Measurements from ENCODE around the gene KYNU.
"Not testable (repeated sequence)": the region's sequence is repeated elsewhere in the genome, so short reads cannot be mapped to it uniquely, and the experiment has no call there.

Gene KYNU

GRCh38 chr2:142871396-142871795 is 6.1 kb upstream of the KYNU start:
- DNase-seq (ENCODE audit: low read depth) = no peak

DNA sequence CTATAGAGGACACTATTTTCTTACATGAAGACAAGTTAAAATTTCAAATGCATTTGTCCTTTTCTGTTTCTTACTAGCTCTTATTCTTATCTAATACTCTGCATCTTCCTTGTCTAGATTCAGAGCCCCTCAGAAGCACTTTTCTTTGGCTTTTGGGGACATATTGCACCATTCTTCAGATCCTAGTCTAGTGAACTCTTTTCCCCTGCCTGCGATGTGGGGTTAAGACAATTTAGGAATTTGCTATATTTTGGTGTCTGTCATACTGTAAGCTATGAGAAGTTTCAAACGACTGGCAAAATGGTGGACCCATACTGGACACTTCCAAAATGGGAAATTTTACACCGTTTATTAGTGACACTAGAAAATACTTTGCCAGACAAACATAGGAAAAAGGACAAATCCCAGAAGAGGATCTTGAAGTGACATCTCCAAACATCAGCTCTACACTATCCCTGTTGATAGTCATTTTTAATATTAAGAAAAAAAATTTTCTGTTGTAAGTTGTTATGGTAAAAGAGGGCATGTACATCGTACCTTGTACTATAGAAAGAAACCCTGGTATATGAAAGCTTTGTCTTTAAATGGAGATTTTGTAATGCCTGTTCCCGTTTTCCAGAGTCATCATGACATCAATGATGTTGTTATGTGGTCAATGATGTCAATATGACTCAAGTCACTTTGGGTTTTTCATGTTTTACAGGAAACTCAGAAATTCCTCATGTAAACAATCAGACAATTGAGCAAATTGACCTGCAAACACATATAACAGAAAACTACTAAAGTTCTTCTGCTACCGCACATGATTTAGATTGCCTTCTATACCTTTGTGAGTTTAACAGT is 4.4 kb upstream of the KYNU start:
- no peak for DNase-seq (ENCODE audit: low read depth)

- no peak for DNase-seq (ENCODE audit: low read depth)
These were observed 3.6 kb upstream of the KYNU start for GRCh38 chr2:142873831-142874287.

DNA sequence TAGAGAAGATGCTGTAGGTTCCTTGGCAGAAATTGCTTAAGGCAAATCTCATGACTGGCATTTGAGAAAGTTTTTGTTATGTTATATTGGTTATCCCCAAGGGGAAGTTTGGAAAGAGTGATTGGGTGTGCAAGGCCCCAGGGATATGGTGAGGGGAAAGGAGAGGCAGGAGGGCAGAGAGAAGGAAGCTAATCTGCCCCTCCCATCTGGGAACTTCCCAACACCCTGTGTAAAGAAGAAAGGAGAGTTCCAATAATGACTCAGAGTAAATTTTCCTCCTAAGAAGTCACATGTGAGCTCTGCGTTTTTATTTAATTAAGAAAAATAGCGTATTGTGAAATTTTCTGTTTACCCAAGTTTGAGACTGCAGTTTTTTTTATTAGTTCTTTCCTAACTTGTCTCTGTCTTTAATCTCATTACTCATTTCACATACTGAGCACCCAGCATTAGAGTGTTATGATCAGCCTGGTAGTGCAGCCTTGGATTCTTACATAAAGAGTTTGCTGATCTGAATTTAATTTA is 3.1 kb upstream of the KYNU start:
- DNase-seq (ENCODE audit: low read depth) = no peak

DNA sequence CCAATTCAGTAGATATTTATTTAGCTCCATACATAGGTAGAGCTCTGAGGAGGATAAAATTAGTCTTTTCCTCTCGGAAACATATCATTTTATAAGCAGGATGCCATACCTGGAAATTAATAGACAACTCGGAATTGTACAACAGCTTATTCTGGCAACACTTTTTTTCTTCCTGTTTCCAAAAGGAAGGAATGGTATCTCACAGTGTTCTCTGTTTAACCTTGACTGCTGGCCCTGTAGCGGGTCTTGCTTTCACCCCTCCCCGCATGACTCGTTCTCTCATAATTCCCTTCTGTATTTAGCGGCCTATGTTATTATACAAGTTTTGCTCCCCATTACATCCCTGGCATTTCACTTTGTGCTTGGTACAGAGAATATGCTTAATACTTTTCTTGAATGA is 2.5 kb upstream of the KYNU start:
- no peak for DNase-seq (ENCODE audit: low read depth)

DNA sequence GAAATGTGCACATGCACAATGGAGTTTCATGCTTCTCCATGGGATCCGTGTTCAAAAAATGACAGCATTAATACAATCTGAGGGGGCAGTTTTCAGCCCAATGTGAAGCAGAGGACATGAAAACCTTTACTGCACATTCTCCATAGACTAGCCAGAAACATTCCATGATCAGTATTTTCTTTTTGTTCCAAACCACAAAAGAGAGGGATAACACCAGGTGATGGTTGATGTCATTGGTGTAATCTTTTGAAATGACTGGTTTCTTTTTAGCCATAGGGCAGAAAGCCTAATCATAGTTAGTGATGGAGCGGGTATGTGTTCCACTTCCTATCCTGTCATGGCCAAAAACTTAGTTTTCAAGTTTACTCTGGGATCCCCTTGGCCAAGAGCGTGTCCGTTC is 1.8 kb upstream of the KYNU start:
- DNase-seq (ENCODE audit: low read depth) = no peak

- no peak for DNase-seq (ENCODE audit: low read depth)
These were observed 1.0 kb upstream of the KYNU start for GRCh38 chr2:142876423-142876822.

GRCh38 chr2:142878031-142878678 is 691 bp downstream of the KYNU start:
- no peak for DNase-seq (ENCODE audit: low read depth)

- DNase-seq (ENCODE audit: low read depth) = no peak
These were observed 1.7 kb downstream of the KYNU start for GRCh38 chr2:142879151-142879550.

DNA sequence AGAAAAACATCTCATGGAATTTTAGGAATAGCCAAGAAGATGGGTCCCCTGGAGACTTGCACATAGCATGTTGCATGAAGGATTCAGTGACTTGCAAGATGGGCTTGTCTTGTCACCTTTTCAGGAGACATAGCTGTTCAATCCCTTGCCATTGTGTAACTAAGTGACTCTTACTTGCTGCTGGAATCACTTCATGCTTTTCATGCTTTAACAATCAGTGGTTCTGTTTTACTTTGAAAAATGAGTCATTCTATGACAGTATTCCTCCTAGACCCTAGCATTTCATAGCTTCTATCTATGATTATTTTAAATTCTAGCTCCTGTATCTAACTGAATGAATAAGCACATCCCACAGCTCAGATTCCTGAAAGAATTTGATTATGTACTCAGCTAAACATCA is 2.8 kb downstream of the KYNU start:
- no peak for DNase-seq (ENCODE audit: low read depth)

- DNase-seq (ENCODE audit: low read depth) = no peak
These were observed 4.2 kb downstream of the KYNU start for GRCh38 chr2:142881619-142882018.

DNA sequence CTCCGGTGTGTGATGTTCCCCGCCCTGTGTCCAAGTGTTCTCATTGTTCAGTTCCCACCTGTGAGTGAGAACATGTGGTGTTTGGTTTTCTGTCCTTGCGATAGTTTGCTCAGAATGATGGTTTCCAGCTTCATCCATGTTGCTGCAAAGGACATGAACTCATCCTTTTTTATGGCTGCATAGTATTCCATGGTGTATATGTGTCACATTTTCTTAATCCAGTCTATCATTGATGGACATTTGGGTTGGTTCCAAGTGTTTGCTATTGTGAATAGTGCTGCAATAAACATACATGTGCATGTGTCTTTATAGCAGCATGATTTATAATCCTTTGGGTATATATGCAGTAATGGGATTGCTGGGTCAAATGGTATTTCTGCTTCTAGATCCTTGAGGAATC is 5.0 kb downstream of the KYNU start:
- DNase-seq (ENCODE audit: low read depth) = not testable (repeated sequence)

GRCh38 chr2:142883526-142883925 is 6.1 kb downstream of the KYNU start:
- no peak for DNase-seq (ENCODE audit: low read depth)

- no peak for DNase-seq (ENCODE audit: low read depth)
These were observed 8.1 kb downstream of the KYNU start for GRCh38 chr2:142885543-142885942.

- DNase-seq (ENCODE audit: low read depth) = no peak
These were observed 15.3 kb downstream of the KYNU start for GRCh38 chr2:142892715-142893114.

DNA sequence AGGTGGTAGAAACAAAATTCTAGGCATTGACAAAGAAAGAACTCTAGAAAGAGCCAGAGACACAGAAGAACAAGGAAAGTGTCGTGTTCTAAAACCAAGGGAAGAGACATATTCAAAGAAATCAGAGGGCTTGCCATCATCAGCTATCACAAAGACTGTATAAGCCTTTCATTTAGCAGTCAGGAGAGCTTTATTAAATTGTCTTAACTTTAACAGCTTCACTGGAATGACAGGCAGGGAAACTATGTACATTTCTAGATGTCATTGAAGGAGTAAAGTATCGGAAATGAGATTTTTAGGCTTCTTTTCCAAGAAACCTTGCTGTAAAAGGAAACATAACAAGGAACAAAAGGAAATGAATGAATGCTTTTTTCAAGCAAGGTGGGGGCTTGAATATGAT is 15.8 kb downstream of the KYNU start:
- no peak for DNase-seq (ENCODE audit: low read depth)

- DNase-seq (ENCODE audit: low read depth) = no peak
These were observed 20.3 kb downstream of the KYNU start for GRCh38 chr2:142897807-142898206.

GRCh38 chr2:142900327-142900726 is 22.9 kb downstream of the KYNU start:
- not testable (repeated sequence) for DNase-seq (ENCODE audit: low read depth)

DNA sequence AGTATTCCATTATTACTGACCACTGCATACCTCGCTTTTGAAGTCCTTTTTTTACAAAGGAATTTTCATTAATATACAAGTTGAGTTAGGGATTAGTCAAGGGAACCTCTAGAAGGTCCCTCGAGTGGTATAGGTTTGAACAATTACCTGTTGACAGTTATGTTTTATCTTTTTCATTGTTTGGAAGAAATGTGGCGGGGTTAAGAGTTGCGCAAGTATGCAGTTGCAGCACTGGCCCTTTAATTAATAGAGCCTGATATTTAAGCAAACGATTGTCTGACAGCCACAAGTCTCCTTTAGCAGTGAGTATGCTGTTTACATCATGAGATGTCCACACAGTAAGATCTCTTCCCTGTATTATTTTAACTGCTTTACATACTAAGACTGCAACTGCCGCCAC is 24.3 kb downstream of the KYNU start:
- DNase-seq (ENCODE audit: low read depth) = no peak

- DNase-seq (ENCODE audit: low read depth) = not testable (repeated sequence)
These were observed 26.3 kb downstream of the KYNU start for GRCh38 chr2:142903726-142904125.

- no peak for DNase-seq (ENCODE audit: low read depth)
These were observed 30.2 kb downstream of the KYNU start for GRCh38 chr2:142907653-142908052.

DNA sequence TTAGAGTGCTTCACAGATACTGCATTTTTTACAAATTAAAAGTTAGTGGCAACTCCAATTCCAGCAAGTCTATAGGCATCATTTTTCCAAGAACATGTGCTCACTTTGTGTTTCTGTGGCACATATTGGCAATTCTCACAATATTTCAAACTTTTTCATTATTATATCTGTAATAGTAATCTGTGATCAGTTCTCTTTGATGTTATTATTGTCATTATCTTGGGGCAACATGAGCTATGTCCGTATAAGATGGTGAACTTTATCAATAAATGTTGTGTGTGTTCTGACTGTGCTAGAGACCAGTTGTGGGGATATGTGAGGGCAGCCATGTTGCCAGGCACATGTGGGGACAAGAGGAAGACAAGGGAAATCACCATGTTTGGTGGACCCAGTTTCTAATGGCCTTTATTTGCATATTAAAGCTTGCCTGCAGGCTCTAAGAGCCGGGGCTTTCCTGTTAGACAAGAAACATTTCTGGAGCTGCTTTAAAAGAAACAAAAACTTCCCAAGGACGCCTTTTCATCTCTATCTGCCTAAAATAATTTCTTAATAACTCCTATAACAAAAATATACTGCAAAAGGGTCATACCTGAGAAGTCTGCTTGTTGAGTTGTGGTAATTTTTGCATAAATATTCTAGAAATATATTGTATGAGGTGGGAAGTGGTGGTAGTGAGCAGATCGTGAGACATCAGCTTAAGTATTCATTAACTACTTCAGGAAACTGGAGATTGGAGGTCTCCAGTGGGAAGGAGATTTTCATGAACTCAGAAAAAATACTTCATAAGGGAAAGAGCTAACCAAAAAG is 37.2 kb downstream of the KYNU start:
- DNase-seq (ENCODE audit: low read depth) = no peak

DNA sequence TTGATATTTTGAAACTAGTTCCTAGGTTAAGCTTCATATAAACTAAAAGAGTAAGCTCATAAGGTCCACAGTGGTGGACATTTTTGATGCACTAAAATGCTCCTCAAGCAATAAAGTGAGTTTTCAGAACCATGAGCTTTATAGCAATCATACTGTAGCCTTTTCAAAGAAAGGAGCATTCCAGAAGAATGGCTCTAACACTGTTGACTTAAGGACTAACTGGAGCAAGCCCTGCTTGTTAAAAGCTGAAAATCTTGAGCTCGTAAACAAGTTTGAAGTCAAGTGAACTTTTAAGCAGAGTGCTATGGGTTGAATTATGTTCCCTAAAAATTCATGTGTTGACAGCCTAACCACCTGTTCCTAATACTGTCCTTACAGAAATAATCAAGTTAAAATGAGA is 38.0 kb downstream of the KYNU start:
- DNase-seq (ENCODE audit: low read depth) = no peak
